GM18505 (cell line): ENCODE results near the gene PTGES3.

Experiments
- ATAC-seq: cut with Tn5 transposase; IDR thresholded peaks from one replicate; pipeline ENCODE4 v1.9.1; 2021; ENCODE audit not compliant: unreplicated experiment
- POLR2A ChIP-seq: IDR thresholded peaks from 4 replicates; pipeline ENCODE4 v1.6.1; 2011; ENCODE audit warnings: borderline replicate concordance; ENCODE audit not compliant: insufficient read depth, insufficient read length; ENCODE audit errors: extremely low read depth

The PTGES3 gene

GRCh38 chr12:56614627-56615026 is 73.5 kb downstream of the PTGES3 start:
- no peak for TF ChIP-seq POLR2A
- no peak for ATAC-seq
